ENCODE results near the gene UPF1.

The UPF1 gene

DNA sequence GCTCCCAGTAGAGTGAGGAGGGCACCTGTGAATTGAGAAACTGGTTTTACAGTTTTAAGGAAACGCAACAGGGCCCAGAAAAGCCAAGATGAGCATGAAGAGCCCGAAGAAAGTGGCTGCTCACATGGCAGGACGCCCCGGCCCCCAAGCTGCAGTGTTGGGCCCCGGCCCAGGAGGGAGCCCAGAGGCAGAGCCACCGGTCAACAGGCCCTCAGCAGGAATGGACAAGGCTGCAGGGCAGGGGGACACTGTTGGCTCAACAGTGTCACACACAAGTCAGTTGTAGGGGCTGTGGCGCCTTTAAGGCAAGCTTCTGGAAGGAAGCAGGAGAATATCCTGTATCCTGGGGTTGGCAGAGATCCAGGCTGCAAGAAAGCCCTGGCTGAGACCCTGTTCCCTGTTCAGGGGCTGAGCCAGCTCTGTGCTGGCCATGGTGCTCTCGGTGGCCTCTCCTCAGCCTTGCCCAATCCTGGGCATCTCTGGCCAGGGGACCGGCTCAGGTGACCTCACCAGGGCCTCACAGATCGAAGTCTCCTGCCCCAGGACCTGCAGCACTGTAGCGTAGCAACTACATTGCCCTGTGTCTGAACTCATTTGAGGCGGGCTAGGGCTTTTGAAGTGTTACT, 28.0 kb downstream of the UPF1 start:
- no peak for DNase-seq

DNA sequence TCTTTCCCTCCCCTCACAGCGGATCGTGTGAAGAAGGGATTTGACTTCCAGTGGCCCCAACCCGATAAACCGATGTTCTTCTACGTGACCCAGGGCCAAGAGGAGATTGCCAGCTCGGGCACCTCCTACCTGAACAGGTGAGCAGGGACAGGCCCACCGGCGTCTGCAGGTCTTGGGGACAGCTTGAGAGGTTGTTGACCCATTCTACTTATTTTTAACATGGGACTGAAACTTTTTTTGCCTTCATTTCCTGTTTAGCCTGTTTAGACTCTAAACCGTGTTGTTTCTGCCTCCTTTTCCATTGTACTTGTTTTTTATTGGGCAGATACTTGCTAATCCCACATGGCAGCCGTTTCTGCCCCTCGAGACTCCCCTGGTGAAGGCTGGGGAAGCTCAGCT, 28.5 kb downstream of the UPF1 start:
- DNase-seq: no peak

DNA sequence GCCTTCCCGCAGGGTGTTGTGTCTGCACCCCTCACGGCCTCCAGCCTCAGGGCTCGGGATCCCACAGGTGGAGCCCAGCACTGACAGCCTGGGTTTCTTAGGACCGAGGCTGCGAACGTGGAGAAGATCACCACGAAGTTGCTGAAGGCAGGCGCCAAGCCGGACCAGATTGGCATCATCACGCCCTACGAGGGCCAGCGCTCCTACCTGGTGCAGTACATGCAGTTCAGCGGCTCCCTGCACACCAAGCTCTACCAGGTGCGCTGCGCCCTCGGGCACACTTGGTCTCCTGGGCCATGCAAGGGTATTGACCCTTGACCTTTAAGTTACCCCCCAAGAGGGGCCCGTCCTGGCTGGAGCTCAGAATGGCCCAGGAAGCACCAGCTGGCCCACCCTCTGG, 29.0 kb downstream of the UPF1 start:
- DNase-seq: no peak

DNA sequence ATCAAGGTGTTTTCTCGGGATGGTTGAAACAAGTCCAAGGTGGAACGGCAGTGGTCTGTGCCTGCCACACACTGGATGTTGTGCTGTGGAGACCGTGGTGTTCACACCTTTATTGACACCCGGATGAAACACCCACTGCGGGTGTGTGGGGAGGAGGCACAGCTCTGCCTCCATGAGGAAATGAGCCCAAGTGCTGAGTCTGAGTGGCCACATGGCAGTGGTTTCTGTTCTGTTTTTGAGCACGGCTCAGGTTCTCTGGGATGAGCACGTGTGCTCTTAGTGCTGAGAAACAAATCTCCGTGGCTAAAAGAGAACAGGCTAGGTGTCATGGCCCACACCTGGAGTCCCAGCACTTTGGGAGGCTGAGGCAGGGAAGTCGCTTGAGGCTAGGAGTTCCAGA, 29.5 kb downstream of the UPF1 start:
- DNase-seq: no peak

DNA sequence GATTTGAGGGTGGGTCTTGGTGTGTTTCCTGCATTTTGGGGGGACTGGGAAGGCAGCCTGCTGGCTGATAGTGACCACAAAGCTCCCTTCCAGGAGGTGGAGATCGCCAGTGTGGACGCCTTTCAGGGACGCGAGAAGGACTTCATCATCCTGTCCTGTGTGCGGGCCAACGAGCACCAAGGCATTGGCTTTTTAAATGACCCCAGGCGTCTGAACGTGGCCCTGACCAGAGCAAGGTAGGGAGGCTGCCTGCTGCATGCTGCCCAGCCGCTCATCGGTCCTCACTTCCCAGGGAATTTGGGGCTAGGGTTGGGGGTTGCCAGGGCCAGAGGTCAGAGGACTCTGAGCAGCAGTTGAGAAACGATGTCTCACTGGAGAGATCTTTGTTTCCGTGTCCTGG, 30.2 kb downstream of the UPF1 start:
- no peak for DNase-seq

DNA sequence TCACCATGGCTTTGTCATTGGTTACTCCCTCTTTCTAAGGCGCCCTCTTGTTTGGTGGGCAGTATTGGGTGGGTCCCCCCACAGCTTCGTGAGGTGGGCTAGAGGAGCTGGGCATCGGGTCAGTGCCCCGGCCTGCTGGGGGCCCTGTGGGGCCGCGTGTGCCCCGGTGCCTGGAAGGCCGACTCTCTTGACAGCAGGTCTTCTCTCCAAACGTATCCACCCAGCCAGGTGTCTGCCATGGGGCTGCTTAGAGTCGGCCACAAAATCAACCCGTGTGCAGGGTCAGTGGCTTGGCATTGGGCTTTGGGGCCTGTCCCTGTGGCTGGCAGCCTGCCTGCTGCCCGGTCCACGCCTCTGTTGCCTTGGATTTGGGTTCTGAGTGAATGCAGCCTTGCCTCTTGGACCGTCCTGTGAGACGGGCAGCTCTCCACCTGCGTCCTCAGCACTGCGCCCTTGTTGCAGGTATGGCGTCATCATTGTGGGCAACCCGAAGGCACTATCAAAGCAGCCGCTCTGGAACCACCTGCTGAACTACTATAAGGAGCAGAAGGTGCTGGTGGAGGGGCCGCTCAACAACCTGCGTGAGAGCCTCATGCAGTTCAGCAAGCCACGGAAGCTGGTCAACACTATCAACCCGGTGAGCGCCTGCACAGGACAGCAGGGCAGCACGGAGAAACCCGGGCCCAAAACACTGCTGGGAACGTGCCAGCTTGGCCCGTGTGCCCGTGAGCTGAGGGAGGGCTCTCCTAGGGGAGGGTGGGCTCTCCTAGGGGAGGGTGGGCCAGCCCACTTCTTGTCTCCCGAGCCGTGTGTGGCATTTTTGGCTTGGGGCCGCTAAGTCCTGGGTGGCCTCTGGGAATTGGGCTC, 31.4 kb downstream of the UPF1 start:
- DNase-seq: no peak

DNA sequence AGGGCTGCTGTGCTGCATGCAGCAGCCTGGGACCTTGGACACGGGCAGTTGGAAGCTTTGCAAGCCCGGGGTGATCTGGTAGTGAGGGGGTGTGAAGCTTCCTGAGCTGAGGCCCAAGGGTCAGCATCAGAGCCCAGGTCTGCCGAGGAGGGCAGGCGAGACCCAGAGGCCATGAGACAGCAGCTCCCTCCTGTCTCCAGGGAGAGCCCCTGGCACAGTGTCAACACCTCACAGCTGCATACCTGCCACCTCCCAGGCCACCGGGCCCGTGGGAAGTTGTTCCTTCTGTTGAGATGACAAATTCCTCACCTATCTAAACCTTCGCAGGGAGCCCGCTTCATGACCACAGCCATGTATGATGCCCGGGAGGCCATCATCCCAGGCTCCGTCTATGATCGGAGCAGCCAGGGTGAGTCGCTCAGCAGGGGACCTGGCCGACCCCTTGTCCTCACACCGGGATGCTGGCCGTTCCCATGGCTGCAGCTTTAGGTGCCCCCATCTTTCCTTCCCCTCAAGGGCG, 32.1 kb downstream of the UPF1 start:
- no peak for DNase-seq

DNA sequence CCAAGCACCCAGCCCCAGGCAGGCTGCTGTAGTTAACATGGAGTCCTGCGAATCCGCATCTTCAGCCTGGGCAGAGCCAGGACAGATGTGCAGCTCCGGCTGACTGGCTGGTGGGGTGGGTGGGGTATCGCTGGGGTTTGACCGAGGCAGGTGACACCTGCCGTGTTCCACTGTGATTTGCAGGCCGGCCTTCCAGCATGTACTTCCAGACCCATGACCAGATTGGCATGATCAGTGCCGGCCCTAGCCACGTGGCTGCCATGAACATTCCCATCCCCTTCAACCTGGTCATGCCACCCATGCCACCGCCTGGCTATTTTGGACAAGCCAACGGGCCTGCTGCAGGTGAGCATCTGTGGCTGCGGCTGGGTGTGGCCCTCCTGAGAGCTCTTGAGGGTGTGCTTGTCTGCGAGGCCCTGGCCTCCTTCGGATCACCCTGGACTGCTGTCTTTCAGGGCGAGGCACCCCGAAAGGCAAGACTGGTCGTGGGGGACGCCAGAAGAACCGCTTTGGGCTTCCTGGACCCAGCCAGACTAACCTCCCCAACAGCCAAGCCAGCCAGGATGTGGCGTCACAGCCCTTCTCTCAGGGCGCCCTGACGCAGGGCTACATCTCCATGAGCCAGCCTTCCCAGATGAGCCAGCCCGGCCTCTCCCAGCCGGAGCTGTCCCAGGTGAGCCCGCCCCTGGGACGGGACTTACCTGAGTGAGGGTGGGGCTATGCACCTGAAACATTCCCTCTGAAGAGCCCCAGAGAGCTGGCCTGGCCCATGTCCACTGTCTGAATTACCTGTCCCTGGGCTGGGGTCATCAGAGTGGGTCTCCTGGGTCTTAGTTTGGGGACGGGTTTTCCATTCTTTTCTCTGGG, 33.6 kb downstream of the UPF1 start:
- DNase-seq: no peak

DNA sequence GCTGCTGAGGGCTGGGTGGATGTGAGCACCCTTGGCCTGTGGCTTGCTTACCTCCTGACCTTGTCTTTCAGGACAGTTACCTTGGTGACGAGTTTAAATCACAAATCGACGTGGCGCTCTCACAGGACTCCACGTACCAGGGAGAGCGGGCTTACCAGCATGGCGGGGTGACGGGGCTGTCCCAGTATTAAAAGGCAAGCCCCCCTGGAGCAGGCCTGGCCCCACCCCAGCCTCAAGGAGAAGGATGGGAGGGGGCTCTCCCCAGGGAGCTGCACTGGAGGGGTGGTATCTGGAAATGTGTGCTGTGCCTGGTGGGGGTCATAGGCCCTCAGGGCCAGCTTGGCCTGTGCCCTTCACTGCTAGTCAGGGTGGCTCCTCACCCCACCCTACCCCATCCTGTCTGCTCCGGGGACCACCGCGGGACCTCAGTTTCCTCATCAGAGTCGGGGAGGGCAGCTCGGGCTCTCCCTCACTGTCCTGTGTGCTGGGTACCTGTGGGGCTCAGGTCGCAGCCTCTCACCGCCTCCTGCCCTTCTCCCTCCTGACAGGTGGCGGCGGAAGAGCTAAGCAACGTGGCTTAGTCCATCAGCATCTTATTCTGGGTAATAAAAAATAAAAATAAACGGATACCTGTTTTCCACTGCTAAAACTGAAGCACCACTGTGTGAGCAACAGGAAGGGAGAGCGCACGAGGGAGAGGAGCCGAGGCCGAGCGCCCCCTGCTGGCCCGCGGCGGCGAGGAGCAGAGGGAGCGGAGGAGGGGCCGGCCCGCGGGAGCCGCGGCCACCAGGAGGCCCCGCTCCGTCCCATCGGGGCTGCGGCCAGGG, 34.4 kb downstream of the UPF1 start:
- peak; percentile 56 for DNase-seq

DNA sequence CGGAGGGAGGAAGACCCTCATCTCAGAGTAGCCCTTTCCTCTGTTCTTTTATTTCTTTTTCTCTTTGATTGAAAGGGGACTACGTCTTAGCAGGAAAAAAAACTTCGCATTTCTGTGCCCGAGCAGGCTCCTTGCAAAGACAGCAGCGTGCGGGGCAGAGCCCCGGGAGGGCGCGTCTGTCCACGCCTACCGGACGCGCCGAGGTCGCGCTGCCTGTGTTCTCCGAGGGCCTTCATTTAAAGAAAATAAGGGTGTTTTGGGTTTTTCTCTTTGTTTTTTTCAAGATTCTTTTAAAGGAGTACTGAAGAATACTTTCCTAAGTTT, 35.0 kb downstream of the UPF1 start:
- DNase-seq: no peak

DNA sequence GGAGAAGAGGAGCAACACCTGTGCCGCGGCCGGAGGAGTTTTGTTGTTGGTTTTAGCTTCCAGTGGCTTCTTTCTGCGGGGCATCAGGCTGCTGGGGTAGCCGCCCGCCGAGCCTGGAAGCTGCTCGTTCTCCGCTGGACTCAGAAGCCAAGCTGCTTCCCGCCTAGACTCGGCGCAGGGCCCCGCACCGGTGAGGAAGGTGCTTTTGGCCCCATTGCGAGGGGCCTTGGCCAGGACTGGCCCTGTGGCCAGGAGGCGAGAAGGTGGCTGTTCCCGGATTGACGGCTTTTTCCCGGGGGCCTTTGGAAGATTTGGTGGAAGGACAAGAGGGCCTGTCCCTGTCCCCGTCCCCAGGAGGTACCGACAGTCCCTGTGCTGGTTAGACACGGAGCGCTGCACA, 35.4 kb downstream of the UPF1 start:
- no peak for DNase-seq

DNA sequence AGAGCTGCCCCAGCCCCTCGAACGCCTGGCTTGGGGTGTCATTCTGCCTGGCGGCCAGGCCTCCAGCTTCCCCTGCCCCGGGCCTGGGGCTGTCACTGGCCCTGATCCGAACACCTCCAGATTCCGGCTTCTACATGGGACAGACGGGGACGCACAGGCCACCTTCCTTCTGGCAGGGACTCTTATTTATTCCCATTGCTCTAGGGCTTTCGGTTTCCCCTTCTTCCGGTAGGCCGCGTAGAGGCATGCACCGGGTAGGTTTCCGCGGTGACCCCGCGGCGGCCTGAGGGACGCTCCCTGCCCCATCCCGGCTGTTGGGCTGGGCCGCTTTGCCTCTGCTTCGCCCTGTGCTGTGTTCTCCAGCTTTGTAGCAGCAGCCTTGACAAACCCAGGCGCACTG, 36.0 kb downstream of the UPF1 start:
- no peak for DNase-seq

DNA sequence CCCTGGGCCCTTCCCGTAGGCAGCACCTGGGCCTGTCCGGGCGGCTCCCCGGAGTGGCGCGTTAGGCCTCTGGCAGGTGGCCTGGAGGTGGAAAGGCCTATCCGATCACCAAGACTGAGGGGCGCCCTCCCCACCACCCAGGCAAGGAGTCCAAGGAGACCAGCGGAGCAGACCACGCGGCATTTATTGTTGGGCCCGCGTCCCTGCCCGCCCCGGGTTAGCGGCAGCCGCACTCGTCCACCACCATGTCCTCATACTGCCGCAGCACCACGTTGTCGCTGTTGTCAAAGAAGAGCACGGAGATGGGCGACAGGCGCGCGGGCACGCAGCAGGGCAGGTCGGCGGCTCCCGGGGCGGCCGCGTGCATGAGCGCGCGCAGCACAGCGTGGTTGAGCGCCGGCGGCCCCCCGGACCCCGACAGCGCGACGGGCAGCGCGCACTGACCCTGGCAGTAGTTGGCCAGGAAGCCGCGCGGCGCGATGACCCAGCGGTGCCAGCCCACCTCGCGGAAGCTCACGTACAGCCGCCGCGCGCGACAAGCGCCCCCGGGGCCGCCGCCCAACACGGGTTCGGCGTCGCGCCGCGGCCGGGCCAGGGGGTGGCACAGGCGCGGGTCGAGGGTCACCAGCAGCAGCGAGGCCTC, 36.7 kb downstream of the UPF1 start:
- no peak for DNase-seq

DNA sequence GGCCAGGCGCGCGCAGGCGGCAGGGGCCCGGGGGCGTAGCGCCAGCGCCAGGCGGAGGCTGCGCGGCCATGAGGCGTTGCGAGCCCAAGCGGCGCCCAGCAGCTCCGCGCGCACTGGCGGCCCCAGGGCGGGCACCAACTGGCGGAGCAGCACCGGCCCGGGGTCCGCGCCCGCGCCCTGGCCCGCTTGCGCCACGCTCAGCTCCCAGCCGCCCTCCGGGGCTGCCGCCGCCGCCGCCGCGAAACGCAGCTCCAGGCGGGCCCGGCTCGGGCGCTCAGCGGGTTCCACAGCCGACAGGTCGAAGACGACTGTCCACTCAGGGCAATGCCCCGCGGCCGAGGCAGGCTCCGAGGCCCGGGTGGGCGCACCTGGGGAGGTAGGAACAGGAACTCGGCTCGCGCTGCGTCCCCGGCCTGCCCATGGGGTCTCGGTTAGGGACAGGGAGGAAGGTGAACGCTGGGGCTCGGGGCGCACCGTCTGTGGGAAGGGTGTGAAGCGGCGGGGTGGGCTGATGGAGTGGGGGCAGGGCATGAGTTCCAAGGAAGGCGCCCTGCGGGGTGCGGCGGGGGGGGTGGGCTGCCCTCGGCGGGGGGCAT, 37.4 kb downstream of the UPF1 start:
- no peak for DNase-seq

DNA sequence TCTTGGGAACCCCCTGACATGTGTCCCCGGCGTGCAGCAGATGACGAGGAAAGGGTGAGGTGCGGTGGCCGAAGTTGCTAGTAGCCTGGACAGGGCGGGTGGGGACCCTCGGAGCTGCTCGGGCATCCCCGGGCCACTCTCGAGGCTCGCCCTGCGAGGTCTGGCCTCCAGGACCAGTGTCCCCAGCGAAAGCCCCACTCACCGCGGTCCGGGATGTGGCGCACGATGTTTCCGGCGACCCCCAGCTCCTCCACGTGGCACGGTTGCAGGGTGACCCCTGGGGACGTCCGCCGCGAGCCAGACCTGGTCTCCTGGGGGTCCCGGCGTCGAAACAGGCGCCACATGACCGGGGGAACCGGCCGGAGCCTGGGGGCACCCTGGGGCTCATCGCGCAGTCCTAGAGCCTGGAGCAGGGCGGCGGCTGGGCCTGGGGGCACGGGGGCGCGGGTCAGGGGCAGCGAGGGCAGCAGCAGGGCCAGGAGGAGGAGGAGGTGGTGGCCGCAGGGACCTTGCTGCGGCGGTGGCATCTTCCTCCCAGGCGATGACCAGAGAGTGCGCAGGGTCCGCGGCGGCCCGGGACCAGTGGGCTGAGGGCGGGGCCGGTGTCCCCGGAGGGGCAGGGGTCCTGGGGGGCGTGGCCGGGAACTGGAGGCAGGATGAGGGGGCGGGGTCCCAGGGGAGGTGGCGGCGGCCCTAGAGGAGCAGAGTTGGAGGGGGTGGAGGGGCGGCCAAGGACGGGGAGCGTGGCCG, 38.2 kb downstream of the UPF1 start:
- no peak for DNase-seq

DNA sequence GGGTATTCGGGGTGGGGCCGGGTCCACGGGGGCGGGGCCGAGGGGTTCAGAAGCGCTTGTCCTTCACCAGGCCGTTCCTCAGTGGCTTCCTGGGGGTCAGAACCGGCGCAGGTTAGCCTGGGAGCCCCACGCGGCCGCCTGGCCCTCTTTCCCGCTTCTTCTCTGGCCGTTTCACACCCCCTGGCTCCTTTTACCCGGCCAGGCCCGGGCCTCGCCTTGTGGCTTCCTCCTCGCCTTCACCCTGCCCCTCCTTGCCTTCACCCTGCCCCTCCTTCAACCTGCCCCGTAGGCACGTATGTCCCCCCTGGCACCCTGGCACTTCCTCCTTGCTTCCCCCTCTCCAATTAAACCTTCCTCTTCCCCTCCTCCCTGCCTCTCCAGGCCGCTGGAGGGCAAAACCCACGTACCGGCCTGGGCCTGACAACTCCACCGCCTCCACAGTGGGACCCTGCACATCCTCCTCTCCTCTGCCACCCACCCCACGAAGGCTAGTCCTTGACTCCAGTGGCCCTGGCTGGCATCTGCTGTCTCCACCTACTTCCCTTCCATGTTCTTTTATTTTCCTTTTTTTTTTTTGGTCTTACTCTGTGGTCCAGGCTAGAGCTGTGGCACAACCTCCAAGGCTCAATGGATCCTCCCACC, 38.9 kb downstream of the UPF1 start:
- no peak for DNase-seq

DNA sequence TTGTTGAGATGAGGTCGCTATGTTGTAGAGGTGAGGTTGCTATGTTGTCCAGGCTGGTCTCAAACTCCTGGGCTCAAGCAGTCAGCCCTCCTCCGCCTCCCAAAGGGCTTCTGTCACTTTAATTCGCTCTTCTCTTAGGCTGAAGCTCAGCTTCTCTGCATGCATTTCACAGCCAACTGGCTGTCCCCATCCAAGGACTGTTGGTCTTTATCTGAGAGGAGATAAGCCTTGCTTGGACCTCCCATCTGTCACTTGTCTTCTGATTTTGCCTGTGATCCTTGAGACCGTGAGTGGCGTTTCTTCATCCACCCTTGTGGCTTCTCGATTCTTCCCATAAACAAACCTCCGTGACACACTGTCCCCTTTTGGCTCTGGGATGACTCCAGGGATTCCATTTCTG, 39.8 kb downstream of the UPF1 start:
- DNase-seq: no peak

DNA sequence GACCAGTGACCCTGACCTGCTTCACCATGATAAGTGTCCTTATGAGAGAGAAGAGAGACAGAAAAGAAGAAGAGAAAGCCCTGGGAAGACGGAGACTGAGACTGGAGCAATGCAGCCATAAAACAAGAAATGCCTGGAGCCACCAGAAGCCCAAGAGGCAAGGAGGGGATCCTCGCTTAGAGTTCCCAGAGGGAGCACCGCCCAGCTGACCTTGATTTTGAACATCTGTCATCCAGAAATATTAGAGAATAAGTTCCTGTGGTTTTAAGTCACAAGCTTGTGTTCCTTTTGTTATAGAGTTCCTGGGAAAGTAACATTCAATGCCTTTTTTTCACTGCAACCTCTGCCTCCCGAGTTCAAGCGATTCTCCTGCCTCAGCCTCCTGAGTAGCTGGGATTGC, 44.0 kb downstream of the UPF1 start:
- DNase-seq: no peak

DNA sequence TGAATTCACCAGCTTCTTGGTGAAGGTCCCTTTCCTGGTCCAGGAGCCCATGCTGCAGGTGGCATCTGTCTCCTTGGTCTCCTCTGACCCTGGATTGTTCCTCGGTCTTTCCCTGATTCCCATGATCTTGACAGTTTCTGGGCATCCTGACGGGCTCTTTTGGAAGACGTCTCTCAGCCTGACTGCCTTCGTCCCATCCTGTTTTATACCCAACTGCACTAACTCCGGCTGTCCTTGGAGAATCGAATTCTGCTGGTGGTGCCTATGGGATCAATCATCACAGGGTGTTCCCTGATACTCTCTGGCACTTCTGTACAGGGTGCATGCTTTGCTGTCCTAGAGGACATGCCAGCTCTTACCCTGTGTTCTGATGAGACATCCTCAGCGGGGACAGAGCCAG, 45.1 kb downstream of the UPF1 start:
- no peak for DNase-seq

DNA sequence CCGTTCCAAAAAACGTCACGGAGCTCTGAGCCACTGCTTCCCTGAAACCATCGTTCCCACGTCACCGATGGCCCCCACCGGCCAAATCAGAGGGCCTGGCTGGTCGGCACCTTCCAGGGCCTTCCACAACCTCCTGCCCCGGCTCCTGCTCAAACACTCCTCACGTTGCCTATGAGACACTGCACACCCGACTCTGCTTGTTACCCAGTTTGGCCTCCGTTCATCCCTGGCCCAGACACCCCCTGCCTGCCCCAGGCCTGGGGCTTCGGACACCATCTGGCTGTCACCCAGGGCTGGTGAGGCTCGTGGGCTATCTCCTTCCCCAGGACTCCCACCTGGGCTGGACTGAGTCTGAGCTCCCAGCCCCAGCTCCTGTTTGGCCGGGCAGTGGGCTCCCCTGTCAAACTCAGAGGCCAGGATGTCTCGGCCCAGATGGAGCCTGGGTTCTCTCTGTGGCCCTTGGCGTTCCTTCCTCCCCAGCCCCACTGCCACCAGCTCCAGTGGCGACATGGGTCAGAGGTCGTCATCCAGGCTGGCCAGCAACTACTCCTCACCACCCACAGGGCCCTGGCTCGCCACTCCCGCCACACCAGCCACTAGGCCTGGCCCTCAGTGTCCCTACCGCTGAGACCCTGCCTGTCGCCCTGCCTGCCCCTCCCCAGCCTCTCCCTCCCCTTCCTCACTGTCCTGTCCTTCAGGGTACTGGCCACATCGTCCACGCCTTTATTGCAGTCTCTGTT, 46.5 kb downstream of the UPF1 start:
- no peak for DNase-seq

Measured in fibroblast of skin of right biceps (primary cell).